Measurements from ENCODE around the gene UBE2L3.

UBE2L3 gene

DNA sequence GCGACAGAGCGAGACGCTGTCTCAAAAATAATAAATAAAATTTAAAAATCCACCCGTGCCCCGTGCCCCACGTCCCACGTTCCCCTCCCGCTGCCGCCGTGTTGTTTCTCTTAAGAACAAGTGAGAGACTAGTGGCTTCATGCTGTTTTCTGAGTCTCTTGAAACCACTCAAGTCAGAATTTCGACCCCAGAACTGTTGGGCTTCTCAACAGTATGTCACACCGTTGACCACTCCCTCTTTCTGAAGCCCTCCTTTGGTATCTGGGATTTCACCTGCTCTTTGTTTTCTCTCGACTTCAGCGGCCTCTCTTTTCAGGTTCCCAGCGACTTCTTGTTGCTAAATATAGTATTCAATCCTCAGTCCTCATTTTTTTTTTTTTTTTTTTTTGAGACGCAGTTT is 99.3 kb downstream of the UBE2L3 start:
- TF ChIP-seq SPI1 (IDR thresholded peaks at IDR 0.05; ENCODE audit: low read depth, low read length) (no peak), POLR2AphosphoS5 (IDR thresholded peaks at IDR 0.05; ENCODE audit: low read depth, low read length) (no peak), PAX5 (IDR thresholded peaks at IDR 0.05; ENCODE audit: insufficient read depth, low read length, severe bottlenecking) (no peak), POU2F2 (IDR thresholded peaks at IDR 0.05; ENCODE audit: low read depth, low read length) (no peak), POLR2A (IDR thresholded peaks at IDR 0.05; ENCODE audit: low read depth, low read length) (no peak), TAF1 (IDR thresholded peaks at IDR 0.05; ENCODE audit: low read depth, low read length) (no peak)
- DNase-seq (ENCODE audit: insufficient read length, low spot score), result no peak
- FAIRE-seq, result no peak

DNA sequence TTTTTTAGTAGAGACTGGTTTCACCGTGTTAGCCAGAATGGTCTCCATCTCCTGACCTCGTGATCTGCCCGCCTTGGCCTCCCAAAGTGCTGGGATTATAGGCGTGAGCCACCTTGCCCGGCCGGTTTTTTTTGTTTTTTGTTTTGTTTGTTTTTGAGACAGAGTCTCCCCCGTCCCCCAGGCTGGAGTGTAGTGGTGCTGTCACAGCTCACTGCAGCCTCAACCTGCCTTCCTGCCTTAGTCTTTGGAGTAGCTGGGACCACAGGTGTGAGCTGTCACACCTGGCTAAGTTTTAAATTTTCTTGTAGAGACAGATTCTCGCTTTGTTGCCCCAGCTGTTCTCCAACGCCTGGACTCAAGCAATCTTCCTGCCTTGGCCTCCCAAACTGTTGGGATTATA is 101.5 kb downstream of the UBE2L3 start:
- no peak for TF ChIP-seq POLR2AphosphoS5 (IDR thresholded peaks at IDR 0.05; ENCODE audit: low read depth, low read length)
- TF ChIP-seq SPI1 (IDR thresholded peaks at IDR 0.05; ENCODE audit: low read depth, low read length), result no peak
- no peak for TF ChIP-seq POU2F2 (IDR thresholded peaks at IDR 0.05; ENCODE audit: low read depth, low read length)
- TF ChIP-seq TAF1 (IDR thresholded peaks at IDR 0.05; ENCODE audit: low read depth, low read length), result no peak
- TF ChIP-seq PAX5 (IDR thresholded peaks at IDR 0.05; ENCODE audit: insufficient read depth, low read length, severe bottlenecking), result no peak
- TF ChIP-seq POLR2A (IDR thresholded peaks at IDR 0.05; ENCODE audit: low read depth, low read length), result no peak
- DNase-seq (ENCODE audit: insufficient read length, low spot score) (no peak), FAIRE-seq (no peak)

DNA sequence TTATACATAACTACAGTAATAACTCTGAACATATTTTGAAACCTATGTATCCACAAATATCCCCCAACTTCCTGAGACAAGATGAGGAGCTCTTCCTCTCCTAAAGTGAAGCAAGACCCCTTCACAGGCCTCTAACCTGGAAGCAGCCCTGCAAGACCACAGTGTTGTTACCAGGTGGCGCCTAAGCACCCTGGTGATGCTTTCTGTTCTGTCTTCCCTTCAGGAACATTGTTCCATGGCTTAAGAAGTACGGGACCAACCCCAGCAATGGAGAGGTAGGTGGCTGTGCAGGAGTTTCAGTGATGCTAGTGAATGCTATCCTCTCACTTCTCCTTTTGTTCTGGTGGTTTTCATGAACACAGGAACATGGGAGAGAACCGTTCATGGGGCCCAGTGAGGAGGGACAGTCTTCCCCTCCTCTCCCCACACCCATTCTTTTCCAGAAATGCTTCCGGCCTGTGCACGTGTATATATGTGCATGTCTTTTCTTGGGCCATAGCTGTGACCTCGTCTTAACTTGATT is 104.7 kb downstream of the UBE2L3 start:
- DNase-seq (ENCODE audit: insufficient read length, low spot score) (no peak), FAIRE-seq (no peak)
- no peak for TF ChIP-seq POLR2A (IDR thresholded peaks at IDR 0.05; ENCODE audit: low read depth, low read length)
- no peak for TF ChIP-seq PAX5 (IDR thresholded peaks at IDR 0.05; ENCODE audit: insufficient read depth, low read length, severe bottlenecking)
- TF ChIP-seq POU2F2 (IDR thresholded peaks at IDR 0.05; ENCODE audit: low read depth, low read length), result no peak
- TF ChIP-seq SPI1 (IDR thresholded peaks at IDR 0.05; ENCODE audit: low read depth, low read length), result peak; percentile 80
- TF ChIP-seq TAF1 (IDR thresholded peaks at IDR 0.05; ENCODE audit: low read depth, low read length), result no peak
- no peak for TF ChIP-seq POLR2AphosphoS5 (IDR thresholded peaks at IDR 0.05; ENCODE audit: low read depth, low read length)

Data from GM12891 (cell line).